ENCODE data around the gene WASL. TPM values are rescaled to one million over a fixed set of nuclear protein-coding genes. Genes with fewer than 3 reads are reported as not detected.

Gene WASL
- total RNA-seq, 3 donors from 2014 or later (not counting 1 experiment from before 2014, with no cell fraction given), result 9.6 to 12.1 (median 10.6) TPM

DNA sequence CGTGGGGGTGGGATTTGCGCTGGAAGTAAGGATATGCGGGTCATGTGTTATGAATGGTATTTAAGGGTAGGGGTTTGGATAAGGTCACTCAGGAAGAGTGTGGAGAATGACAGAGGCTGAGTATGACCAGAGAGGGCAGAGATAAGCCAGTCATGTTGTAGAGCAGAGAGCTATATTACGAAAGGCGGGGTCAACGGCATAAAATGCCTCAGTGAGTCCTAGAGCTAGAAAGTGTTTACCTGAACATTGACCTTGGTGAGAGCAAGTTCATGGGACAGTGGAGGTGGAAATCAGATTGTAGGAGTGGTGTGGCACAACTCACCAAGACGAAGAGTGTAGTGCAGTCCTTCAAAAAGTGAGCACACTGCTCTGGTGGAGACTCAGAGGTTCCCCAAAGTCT is 79.3 kb downstream of the WASL start:
- Histone ChIP-seq H3K27ac (ENCODE audit: low read length) (no peak overlapping the region), H3K36me3 (ENCODE audit: control insufficient read depth, insufficient read depth, low read length) (no peaks in the 10 kb centered on the region), H3K27me3 (ENCODE audit: control insufficient read depth, insufficient read depth, low read length) (no peaks in the 10 kb centered on the region), H3K4me3 (ENCODE audit: low read length) (no peak overlapping the region), H3K9me3 (ENCODE audit: control insufficient read depth, insufficient read depth, low read length) (no peaks in the 10 kb centered on the region), H3K4me1 (ENCODE audit: control insufficient read depth, insufficient read depth, low read length) (no peaks in the 10 kb centered on the region)
- intact Hi-C loops (cut with micrococcal nuclease), result no loop called here
- Mint-ChIP-seq H3K27ac (no peak overlapping the region), H3K27me3 (ENCODE audit: low read depth in 2 of 2) (peaks cover 0 to 3% of the 10 kb centered on the region in 2 donors), H3K9me3 (no peaks in the 10 kb centered on the region), H3K4me1 (no peaks in the 10 kb centered on the region), H3K36me3 (no peaks in the 10 kb centered on the region), H3K4me3 (no peak overlapping the region)
- no peak for ATAC-seq
- TF ChIP-seq, protein P1, sequence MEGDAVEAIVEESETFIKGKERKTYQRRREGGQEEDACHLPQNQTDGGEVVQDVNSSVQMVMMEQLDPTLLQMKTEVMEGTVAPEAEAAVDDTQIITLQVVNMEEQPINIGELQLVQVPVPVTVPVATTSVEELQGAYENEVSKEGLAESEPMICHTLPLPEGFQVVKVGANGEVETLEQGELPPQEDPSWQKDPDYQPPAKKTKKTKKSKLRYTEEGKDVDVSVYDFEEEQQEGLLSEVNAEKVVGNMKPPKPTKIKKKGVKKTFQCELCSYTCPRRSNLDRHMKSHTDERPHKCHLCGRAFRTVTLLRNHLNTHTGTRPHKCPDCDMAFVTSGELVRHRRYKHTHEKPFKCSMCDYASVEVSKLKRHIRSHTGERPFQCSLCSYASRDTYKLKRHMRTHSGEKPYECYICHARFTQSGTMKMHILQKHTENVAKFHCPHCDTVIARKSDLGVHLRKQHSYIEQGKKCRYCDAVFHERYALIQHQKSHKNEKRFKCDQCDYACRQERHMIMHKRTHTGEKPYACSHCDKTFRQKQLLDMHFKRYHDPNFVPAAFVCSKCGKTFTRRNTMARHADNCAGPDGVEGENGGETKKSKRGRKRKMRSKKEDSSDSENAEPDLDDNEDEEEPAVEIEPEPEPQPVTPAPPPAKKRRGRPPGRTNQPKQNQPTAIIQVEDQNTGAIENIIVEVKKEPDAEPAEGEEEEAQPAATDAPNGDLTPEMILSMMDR (IDR thresholded peaks at IDR 0.05), result no peak
- no peak for DNase-seq
- WGBS (ENCODE audit: insufficient coverage), result 94% methylated on average over 7 of the region's 7 CpGs

- no peaks in the 10 kb centered on the region for H3K36me3 ChIP-seq (ENCODE audit: control insufficient read depth, insufficient read depth, low read length)
- H3K4me3 Mint-ChIP-seq, result no peak overlapping the region
- no peaks in the 10 kb centered on the region for H3K27me3 ChIP-seq (ENCODE audit: control insufficient read depth, insufficient read depth, low read length)
- no peaks in the 10 kb centered on the region for H3K4me1 ChIP-seq (ENCODE audit: control insufficient read depth, insufficient read depth, low read length)
- no peaks in the 10 kb centered on the region for H3K36me3 Mint-ChIP-seq
- H3K27ac ChIP-seq (ENCODE audit: low read length), result no peak overlapping the region
- no peak overlapping the region for H3K27ac Mint-ChIP-seq
- 92% methylated on average over 1 of the region's 1 CpG for WGBS (ENCODE audit: insufficient coverage)
- H3K27me3 Mint-ChIP-seq (ENCODE audit: low read depth in 2 of 2), result peaks cover 9 to 18% of the 10 kb centered on the region in 2 donors
- intact Hi-C loops (cut with micrococcal nuclease), result no loop called here
- no peaks in the 10 kb centered on the region for H3K9me3 Mint-ChIP-seq
- ATAC-seq, result no peak
- no peaks in the 10 kb centered on the region for H3K4me1 Mint-ChIP-seq
- no peaks in the 10 kb centered on the region for H3K9me3 ChIP-seq (ENCODE audit: control insufficient read depth, insufficient read depth, low read length)
- no peak overlapping the region for H3K4me3 ChIP-seq (ENCODE audit: low read length)
- DNase-seq, result no peak
- TF ChIP-seq, protein P1 (IDR thresholded peaks at IDR 0.05), result no peak
These were observed 82.3 kb downstream of the WASL start for GRCh38 chr7:123666492-123666891.

GRCh38 chr7:123665896-123666295 is 82.9 kb downstream of the WASL start:
- 96% methylated on average over 1 of the region's 1 CpG for WGBS (ENCODE audit: insufficient coverage)
- no peaks in the 10 kb centered on the region for H3K4me1 Mint-ChIP-seq

GRCh38 chr7:123665157-123665556 is 83.6 kb downstream of the WASL start:
- H3K27me3 Mint-ChIP-seq (ENCODE audit: low read depth in 2 of 2), result peaks cover 11 to 31% of the 10 kb centered on the region in 2 donors

More at GRCh38 chr7:123665896-123666295, 82.9 kb downstream of the WASL start:
- H3K27ac Mint-ChIP-seq, result no peak overlapping the region
- TF ChIP-seq, protein P1 (IDR thresholded peaks at IDR 0.05), result no peak
- intact Hi-C loops (cut with micrococcal nuclease), result no loop called here
- no peaks in the 10 kb centered on the region for H3K9me3 Mint-ChIP-seq
- no peak overlapping the region for H3K4me3 Mint-ChIP-seq
- Histone ChIP-seq H3K4me3 (ENCODE audit: low read length) (no peak overlapping the region), H3K27ac (ENCODE audit: low read length) (no peak overlapping the region), H3K4me1 (ENCODE audit: control insufficient read depth, insufficient read depth, low read length) (no peaks in the 10 kb centered on the region), H3K36me3 (ENCODE audit: control insufficient read depth, insufficient read depth, low read length) (no peaks in the 10 kb centered on the region), H3K9me3 (ENCODE audit: control insufficient read depth, insufficient read depth, low read length) (no peaks in the 10 kb centered on the region), H3K27me3 (ENCODE audit: control insufficient read depth, insufficient read depth, low read length) (no peaks in the 10 kb centered on the region)
- DNase-seq (no peak), ATAC-seq (no peak)
- peaks cover 9 to 24% of the 10 kb centered on the region in 2 donors for H3K27me3 Mint-ChIP-seq (ENCODE audit: low read depth in 2 of 2)
- no peaks in the 10 kb centered on the region for H3K36me3 Mint-ChIP-seq

More at GRCh38 chr7:123665157-123665556, 83.6 kb downstream of the WASL start:
- no peaks in the 10 kb centered on the region for H3K9me3 ChIP-seq (ENCODE audit: control insufficient read depth, insufficient read depth, low read length)
- intact Hi-C loops (cut with micrococcal nuclease), result no loop called here
- Mint-ChIP-seq H3K9me3 (no peaks in the 10 kb centered on the region), H3K27ac (no peak overlapping the region), H3K36me3 (no peaks in the 10 kb centered on the region), H3K4me1 (no peaks in the 10 kb centered on the region), H3K4me3 (no peak overlapping the region)
- no peaks in the 10 kb centered on the region for H3K4me1 ChIP-seq (ENCODE audit: control insufficient read depth, insufficient read depth, low read length)
- ATAC-seq (no peak), DNase-seq (no peak)
- 81% methylated on average over 2 of the region's 2 CpGs for WGBS (ENCODE audit: insufficient coverage)
- no peaks in the 10 kb centered on the region for H3K27me3 ChIP-seq (ENCODE audit: control insufficient read depth, insufficient read depth, low read length)
- TF ChIP-seq, protein P1 (IDR thresholded peaks at IDR 0.05), result no peak
- no peak overlapping the region for H3K4me3 ChIP-seq (ENCODE audit: low read length)
- no peak overlapping the region for H3K27ac ChIP-seq (ENCODE audit: low read length)
- H3K36me3 ChIP-seq (ENCODE audit: control insufficient read depth, insufficient read depth, low read length), result no peaks in the 10 kb centered on the region

Data from natural killer cell (primary cell).